ENCODE results near the gene ST3GAL4. TPM values are rescaled to one million over a fixed set of nuclear protein-coding genes. Genes with fewer than 3 reads are reported as not detected.

The ST3GAL4 gene
- total and polyA plus RNA-seq, 9 of the 15 experiments (the other 6 are each of a cell fraction or from before 2014, with no cell fraction given) = 0.27 to 22.9 (median 10.5) TPM

DNA sequence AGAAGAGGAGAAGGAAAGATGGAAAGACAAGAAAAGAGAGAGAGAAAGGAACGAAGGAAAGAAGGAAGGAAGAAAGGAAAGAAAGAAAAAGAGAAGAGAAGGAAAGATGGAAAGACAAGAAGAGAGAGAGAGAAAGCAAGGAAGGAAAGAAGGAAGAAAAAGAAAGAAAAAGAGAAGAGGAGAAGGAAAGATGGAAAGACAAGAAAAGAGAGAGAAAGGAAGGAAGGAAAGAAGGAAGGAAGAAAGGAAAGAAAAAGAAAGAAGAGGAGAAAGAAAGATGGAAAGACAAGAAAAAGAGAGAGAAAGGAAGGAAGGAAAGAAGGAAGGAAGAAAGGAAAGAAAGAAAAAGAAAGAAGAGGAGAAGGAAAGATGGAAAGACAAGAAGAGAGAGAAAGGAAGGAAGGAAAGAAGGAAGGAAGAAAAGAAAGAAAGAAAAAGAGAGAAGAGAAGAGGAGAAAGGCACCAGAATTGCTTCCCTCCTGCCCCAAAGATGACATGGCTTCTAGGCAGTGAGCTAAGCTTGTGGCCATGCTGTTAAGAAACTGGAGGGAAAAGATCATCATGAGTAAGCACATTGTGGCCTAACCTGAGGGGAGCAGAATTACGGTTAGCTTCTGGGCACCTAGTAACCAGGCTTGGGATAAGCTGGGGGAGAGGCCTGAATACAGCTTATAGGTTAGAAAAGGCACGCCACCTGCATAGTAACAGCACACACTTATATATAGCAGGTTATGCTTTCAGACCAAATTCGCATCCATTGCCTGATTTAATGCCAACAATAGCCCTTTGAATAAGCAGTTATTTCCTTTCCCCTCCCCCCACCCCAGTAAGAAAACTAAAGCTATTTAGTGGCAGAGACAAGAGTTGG is 2.3 kb upstream of the ST3GAL4 start (continued):
- TF ChIP-seq CBFA2T2 (conservative IDR thresholded peaks at IDR 0.05) = no peak
- TF ChIP-seq NCOA2 (IDR thresholded peaks at IDR 0.05; ENCODE audit: partially characterized antibody in 2 of 2) = no peak
- TF ChIP-seq MCM7 (IDR thresholded peaks at IDR 0.05) = peak in 1 of 2 experiments; percentile 86; a peak in 2 of 4 replicates
- TF ChIP-seq MTA3 (IDR thresholded peaks at IDR 0.05; ENCODE audit: borderline replicate concordance) = peak; percentile 68; the same call in 1 of the 2 replicates
- TF ChIP-seq, protein P1, sequence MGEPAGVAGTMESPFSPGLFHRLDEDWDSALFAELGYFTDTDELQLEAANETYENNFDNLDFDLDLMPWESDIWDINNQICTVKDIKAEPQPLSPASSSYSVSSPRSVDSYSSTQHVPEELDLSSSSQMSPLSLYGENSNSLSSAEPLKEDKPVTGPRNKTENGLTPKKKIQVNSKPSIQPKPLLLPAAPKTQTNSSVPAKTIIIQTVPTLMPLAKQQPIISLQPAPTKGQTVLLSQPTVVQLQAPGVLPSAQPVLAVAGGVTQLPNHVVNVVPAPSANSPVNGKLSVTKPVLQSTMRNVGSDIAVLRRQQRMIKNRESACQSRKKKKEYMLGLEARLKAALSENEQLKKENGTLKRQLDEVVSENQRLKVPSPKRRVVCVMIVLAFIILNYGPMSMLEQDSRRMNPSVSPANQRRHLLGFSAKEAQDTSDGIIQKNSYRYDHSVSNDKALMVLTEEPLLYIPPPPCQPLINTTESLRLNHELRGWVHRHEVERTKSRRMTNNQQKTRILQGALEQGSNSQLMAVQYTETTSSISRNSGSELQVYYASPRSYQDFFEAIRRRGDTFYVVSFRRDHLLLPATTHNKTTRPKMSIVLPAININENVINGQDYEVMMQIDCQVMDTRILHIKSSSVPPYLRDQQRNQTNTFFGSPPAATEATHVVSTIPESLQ (CRISPR knock-in tag; IDR thresholded peaks at IDR 0.05) = 0 out of 2 replicates have a peak, but pooled peaks have one; percentile 41
- TF ChIP-seq NELFE (IDR thresholded peaks at IDR 0.05; ENCODE audit: insufficient read depth, insufficient read length) = no peak
- TF ChIP-seq FUS (optimal IDR thresholded peaks at IDR 0.05; ENCODE audit: low read depth, low read length) = no peak
- TF ChIP-seq, protein P2, sequence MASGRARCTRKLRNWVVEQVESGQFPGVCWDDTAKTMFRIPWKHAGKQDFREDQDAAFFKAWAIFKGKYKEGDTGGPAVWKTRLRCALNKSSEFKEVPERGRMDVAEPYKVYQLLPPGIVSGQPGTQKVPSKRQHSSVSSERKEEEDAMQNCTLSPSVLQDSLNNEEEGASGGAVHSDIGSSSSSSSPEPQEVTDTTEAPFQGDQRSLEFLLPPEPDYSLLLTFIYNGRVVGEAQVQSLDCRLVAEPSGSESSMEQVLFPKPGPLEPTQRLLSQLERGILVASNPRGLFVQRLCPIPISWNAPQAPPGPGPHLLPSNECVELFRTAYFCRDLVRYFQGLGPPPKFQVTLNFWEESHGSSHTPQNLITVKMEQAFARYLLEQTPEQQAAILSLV (tag; IDR thresholded peaks at IDR 0.05) = peak; percentile 57
- TF ChIP-seq, protein P3, sequence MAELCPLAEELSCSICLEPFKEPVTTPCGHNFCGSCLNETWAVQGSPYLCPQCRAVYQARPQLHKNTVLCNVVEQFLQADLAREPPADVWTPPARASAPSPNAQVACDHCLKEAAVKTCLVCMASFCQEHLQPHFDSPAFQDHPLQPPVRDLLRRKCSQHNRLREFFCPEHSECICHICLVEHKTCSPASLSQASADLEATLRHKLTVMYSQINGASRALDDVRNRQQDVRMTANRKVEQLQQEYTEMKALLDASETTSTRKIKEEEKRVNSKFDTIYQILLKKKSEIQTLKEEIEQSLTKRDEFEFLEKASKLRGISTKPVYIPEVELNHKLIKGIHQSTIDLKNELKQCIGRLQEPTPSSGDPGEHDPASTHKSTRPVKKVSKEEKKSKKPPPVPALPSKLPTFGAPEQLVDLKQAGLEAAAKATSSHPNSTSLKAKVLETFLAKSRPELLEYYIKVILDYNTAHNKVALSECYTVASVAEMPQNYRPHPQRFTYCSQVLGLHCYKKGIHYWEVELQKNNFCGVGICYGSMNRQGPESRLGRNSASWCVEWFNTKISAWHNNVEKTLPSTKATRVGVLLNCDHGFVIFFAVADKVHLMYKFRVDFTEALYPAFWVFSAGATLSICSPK (IDR thresholded peaks at IDR 0.05; ENCODE audit: borderline replicate concordance) = peak; percentile 96; the same call in 1 of the 2 replicates
- peak; percentile 100 for TF ChIP-seq NFRKB (IDR thresholded peaks at IDR 0.05; ENCODE audit: low read depth)
- no peak for TF ChIP-seq ZNF75A (CRISPR knock-in tag; IDR thresholded peaks at IDR 0.05)
- TF ChIP-seq MAFF (IDR thresholded peaks at IDR 0.05; ENCODE audit: low read length) = peak; percentile 91
- TF ChIP-seq TRIM24 (IDR thresholded peaks at IDR 0.05) = peak; percentile 57 to 86; a peak in 3 of 4 replicates
- no peak for TF ChIP-seq HNRNPLL (IDR thresholded peaks at IDR 0.05; ENCODE audit: low read depth, low read length, poor library complexity, severe bottlenecking)
- no peak for TF ChIP-seq SIN3B (IDR thresholded peaks at IDR 0.05; ENCODE audit: low read depth)
- TF ChIP-seq ZNF766 (CRISPR knock-in tag; conservative IDR thresholded peaks at IDR 0.05) = 0 out of 2 replicates have a peak, but pooled peaks have one; percentile 13

Data from K562 (cell line).